Neuronal stem cell (in vitro differentiated cells): ENCODE measurements around the gene WDR36.

Source experiments
- DNase-seq: peaks from one replicate; pipeline ENCODE4 v3.0.0-alpha.2; 2013; ENCODE audit warnings: low spot score
- H2AFZ ChIP-seq: one replicate; pipeline ENCODE4 v1.6.1; 2013; ENCODE audit warnings: mild to moderate bottlenecking, low read length, inconsistent platforms
- H2AK5ac ChIP-seq: 2 replicates; pipeline ENCODE4 v1.6.1; 2013; ENCODE audit warnings: low read depth, mild to moderate bottlenecking, inconsistent platforms, low read length, moderate library complexity, mixed read lengths
- H2BK120ac ChIP-seq: 2 replicates; pipeline ENCODE4 v1.6.1; 2013; ENCODE audit warnings: low read depth, mild to moderate bottlenecking, inconsistent platforms, low read length, moderate library complexity, mixed read lengths
- H2BK12ac ChIP-seq: one replicate; pipeline ENCODE4 v1.6.1; 2013; ENCODE audit warnings: low read length, inconsistent platforms
- H2BK15ac ChIP-seq: 2 replicates; pipeline ENCODE4 v1.6.1; 2013; ENCODE audit warnings: mild to moderate bottlenecking, low read length, inconsistent platforms, mixed read lengths
- H2BK5ac ChIP-seq: one replicate; pipeline ENCODE4 v1.6.1; 2013; ENCODE audit warnings: inconsistent platforms, mild to moderate bottlenecking, low read length, moderate library complexity
- H3K14ac ChIP-seq: one replicate; pipeline ENCODE4 v1.6.1; 2013; ENCODE audit warnings: low read length, inconsistent platforms
- H3K18ac ChIP-seq: 2 replicates; pipeline ENCODE4 v1.6.1; 2013; ENCODE audit warnings: low read length, inconsistent platforms
- H3K23ac ChIP-seq: 2 replicates; pipeline ENCODE4 v1.6.1; 2013; ENCODE audit warnings: low read depth, mild to moderate bottlenecking, mixed read lengths, low read length, inconsistent platforms; ENCODE audit not compliant: poor library complexity
- H3K27ac ChIP-seq: replicated peaks from 3 replicates; pipeline ENCODE4 v1.5.1; 2013; ENCODE audit warnings: low read length, inconsistent platforms
- H3K27me3 ChIP-seq, 3 experiments: 2 replicates each; pipeline ENCODE4 v1.6.1; 2013; ENCODE audit warnings: low read length in 3 of 3, mild to moderate bottlenecking in 2 of 3, inconsistent platforms in 1 of 3, low read depth in 1 of 3, mixed read lengths in 1 of 3, moderate library complexity in 1 of 3; ENCODE audit not compliant: control insufficient read depth in 3 of 3, insufficient read depth in 3 of 3
- H3K36me3 ChIP-seq, 2 donors: replicated peaks in 1 of 2; 2 replicates each; pipeline ENCODE4 v1.6.1; 2013; ENCODE audit warnings: low read length in 2 of 2; ENCODE audit not compliant: control insufficient read depth in 2 of 2, insufficient read depth in 2 of 2
- H3K4ac ChIP-seq: 2 replicates; pipeline ENCODE4 v1.6.1; 2013; ENCODE audit warnings: inconsistent platforms, mild to moderate bottlenecking, low read length, moderate library complexity
- H3K4me1 ChIP-seq, 2 donors: 1 replicate in 1 of 2; 2 replicates in 1 of 2; pipeline ENCODE4 v1.6.1; 2013; ENCODE audit warnings: low read length in 2 of 2, low read depth in 1 of 2; ENCODE audit not compliant: control insufficient read depth in 2 of 2, insufficient read depth in 1 of 2
- H3K4me2 ChIP-seq: one replicate; pipeline ENCODE4 v1.6.1; 2013; ENCODE audit warnings: mild to moderate bottlenecking, low read length, inconsistent platforms; ENCODE audit not compliant: insufficient read depth, poor library complexity, severe bottlenecking
- H3K4me3 ChIP-seq, 2 donors: 2 replicates each; pipeline ENCODE4 v1.5.1; 2013; ENCODE audit warnings: low read length in 2 of 2, mild to moderate bottlenecking in 2 of 2, inconsistent platforms in 1 of 2, moderate library complexity in 1 of 2
- H3K79me1 ChIP-seq: one replicate; pipeline ENCODE4 v1.6.1; 2013; ENCODE audit warnings: low read depth, mild to moderate bottlenecking, inconsistent platforms, low read length, moderate library complexity
- H3K9ac ChIP-seq: one replicate; pipeline ENCODE4 v1.6.1; 2013; ENCODE audit warnings: mild to moderate bottlenecking, low read depth, low read length, inconsistent platforms; ENCODE audit not compliant: poor library complexity
- H3K9me3 ChIP-seq, 2 donors: replicated peaks in 1 of 2; 2 replicates each; pipeline versions ENCODE3 to v1.6.1; 2013; ENCODE audit warnings: low read length in 2 of 2, mild to moderate bottlenecking in 2 of 2, inconsistent platforms in 1 of 2, low read depth in 1 of 2, mixed read lengths in 1 of 2, moderate library complexity in 1 of 2; ENCODE audit not compliant: control insufficient read depth in 2 of 2, insufficient read depth in 1 of 2
- H4K8ac ChIP-seq: one replicate; pipeline ENCODE4 v1.6.1; 2013; ENCODE audit warnings: low read depth, mild to moderate bottlenecking, inconsistent platforms, low read length, moderate library complexity
- H4K91ac ChIP-seq: one replicate; pipeline ENCODE4 v1.6.1; 2013; ENCODE audit warnings: low read length, low read depth, mild to moderate bottlenecking, inconsistent platforms; ENCODE audit not compliant: poor library complexity
- WGBS, 2 donors: extraction: QIAGEN DNeasy Blood & Tissue Kit; methylation state at CpG; one replicate each; pipeline ENCODE4 v1.1.7; 2013; ENCODE audit warnings: missing lambda C conversion rate in 2 of 2, mixed read lengths in 1 of 2; ENCODE audit not compliant: insufficient read length in 2 of 2, insufficient replicate concordance in 1 of 2; ENCODE audit errors: extremely low coverage in 2 of 2; 5-methylcytosine and 5-hydroxymethylcytosine counted together

Gene WDR36

GRCh38 chr5:111074244-111074643 lies 17.9 kb upstream of the WDR36 start:
- H2BK12ac ChIP-seq: no peak overlapping the region
- H3K27me3 ChIP-seq: peaks cover 3 to 82% (median 46%) of the 10 kb centered on the region in 3 experiments
- no peak overlapping the region for H3K23ac ChIP-seq
- H2BK5ac ChIP-seq: no peak overlapping the region
- no peaks in the 10 kb centered on the region for H3K79me1 ChIP-seq
- H3K27ac ChIP-seq: no peak overlapping the region
- H3K4me3 ChIP-seq: no peak overlapping the region
- no peaks in the 10 kb centered on the region for H3K36me3 ChIP-seq
- no peak overlapping the region for H3K14ac ChIP-seq
- no peak overlapping the region for H3K18ac ChIP-seq
- H3K9ac ChIP-seq: no peak overlapping the region
- H3K9me3 ChIP-seq: no peaks in the 10 kb centered on the region
- no peak overlapping the region for H3K4ac ChIP-seq
- H3K4me2 ChIP-seq: no peak overlapping the region
- DNase-seq: no peak
- no peak overlapping the region for H2AK5ac ChIP-seq
- H4K91ac ChIP-seq: no peak overlapping the region
- H2BK15ac ChIP-seq: no peak overlapping the region
- no peak overlapping the region for H4K8ac ChIP-seq
- WGBS, 2 donors: no CpG with 5 or more reads among the region's 2 CpGs
- H2AFZ ChIP-seq: no peak overlapping the region
- no peak overlapping the region for H2BK120ac ChIP-seq
- peaks cover 4 to 5% of the 10 kb centered on the region in 2 donors for H3K4me1 ChIP-seq

- H3K4me3 ChIP-seq: no peak overlapping the region
- no peaks in the 10 kb centered on the region for H3K79me1 ChIP-seq
- H3K4ac ChIP-seq: no peak overlapping the region
- no peak overlapping the region for H2AFZ ChIP-seq
- H3K36me3 ChIP-seq: no peaks in the 10 kb centered on the region
- no peak overlapping the region for H4K91ac ChIP-seq
- DNase-seq: no peak
- H3K18ac ChIP-seq: no peak overlapping the region
- no peak overlapping the region for H2BK120ac ChIP-seq
- H2AK5ac ChIP-seq: no peak overlapping the region
- no peak overlapping the region for H3K23ac ChIP-seq
- no peaks in the 10 kb centered on the region for H3K9me3 ChIP-seq
- peaks cover 4 to 5% of the 10 kb centered on the region in 2 donors for H3K4me1 ChIP-seq
- no peak overlapping the region for H2BK15ac ChIP-seq
- no peak overlapping the region for H3K4me2 ChIP-seq
- H2BK12ac ChIP-seq: no peak overlapping the region
- H3K9ac ChIP-seq: no peak overlapping the region
- H3K27ac ChIP-seq: no peak overlapping the region
- H3K14ac ChIP-seq: no peak overlapping the region
- H3K27me3 ChIP-seq: peaks cover 2 to 79% (median 35%) of the 10 kb centered on the region in 3 experiments
- H4K8ac ChIP-seq: no peak overlapping the region
- no peak overlapping the region for H2BK5ac ChIP-seq
Observed at GRCh38 chr5:111075520-111075919, 16.6 kb upstream of the WDR36 start.

- no peak overlapping the region for H3K23ac ChIP-seq
- no peak overlapping the region for H2BK12ac ChIP-seq
- H3K9ac ChIP-seq: no peak overlapping the region
- H3K36me3 ChIP-seq: no peaks in the 10 kb centered on the region
- H2BK120ac ChIP-seq: no peak overlapping the region
- WGBS, 2 donors: no CpG with 5 or more reads among the region's 1 CpG
- H2BK5ac ChIP-seq: no peak overlapping the region
- H3K27ac ChIP-seq: no peak overlapping the region
- H3K4ac ChIP-seq: no peak overlapping the region
- no peaks in the 10 kb centered on the region for H3K9me3 ChIP-seq
- peaks cover 4 to 5% of the 10 kb centered on the region in 2 donors for H3K4me1 ChIP-seq
- no peak overlapping the region for H3K4me3 ChIP-seq
- no peak overlapping the region for H3K14ac ChIP-seq
- H3K18ac ChIP-seq: no peak overlapping the region
- peaks cover 1 to 79% (median 29%) of the 10 kb centered on the region in 3 experiments for H3K27me3 ChIP-seq
- H3K79me1 ChIP-seq: no peaks in the 10 kb centered on the region
- no peak overlapping the region for H2BK15ac ChIP-seq
- H4K8ac ChIP-seq: no peak overlapping the region
- H4K91ac ChIP-seq: no peak overlapping the region
- DNase-seq: no peak
- no peak overlapping the region for H2AK5ac ChIP-seq
- no peak overlapping the region for H3K4me2 ChIP-seq
- no peak overlapping the region for H2AFZ ChIP-seq
Observed at GRCh38 chr5:111076091-111076490, 16.1 kb upstream of the WDR36 start.

- Histone ChIP-seq H3K14ac (no peak overlapping the region), H2BK12ac (no peak overlapping the region), H3K4me1 (peaks cover 4 to 5% of the 10 kb centered on the region in 2 donors), H3K4me3 (no peak overlapping the region), H2BK120ac (no peak overlapping the region), H3K18ac (no peak overlapping the region), H3K9me3 (no peaks in the 10 kb centered on the region), H3K27me3 (peaks cover 0 to 73% (median 16%) of the 10 kb centered on the region in 3 experiments), H3K4me2 (no peak overlapping the region), H2AFZ (no peak overlapping the region), H2AK5ac (no peak overlapping the region), H4K91ac (no peak overlapping the region), H3K23ac (no peak overlapping the region), H3K79me1 (no peaks in the 10 kb centered on the region), H3K4ac (no peak overlapping the region), H3K36me3 (no peaks in the 10 kb centered on the region), H3K27ac (no peak overlapping the region), H3K9ac (no peak overlapping the region), H2BK5ac (no peak overlapping the region), H2BK15ac (no peak overlapping the region), H4K8ac (no peak overlapping the region)
- no peak for DNase-seq
- WGBS, 2 donors: no CpG with 5 or more reads among the region's 2 CpGs
Observed at GRCh38 chr5:111077678-111078077, 14.5 kb upstream of the WDR36 start.
